ENCODE data around the gene CCL2. TPM values are rescaled to one million over a fixed set of nuclear protein-coding genes. Genes with fewer than 3 reads are reported as not detected.

The CCL2 gene
- total and polyA plus RNA-seq, 2 of the 8 experiments (the other 6 are each of a cell fraction or from before 2014, with no cell fraction given): 3.0 to 3.7 TPM

GRCh38 chr17:34228781-34229180, 26.3 kb upstream of the CCL2 start:
- H3K9me3 ChIP-seq (ENCODE audit: insufficient read depth in 2 of 2, low read depth in 1 of 2, low read length in 1 of 2): peaks cover 4 to 7% of the 10 kb centered on the region in 2 experiments; a peak in 2 of 4 replicates
- H4K91ac ChIP-seq (replicated peaks; ENCODE audit: insufficient read length, low read length): no peak overlapping the region
- no peak overlapping the region for H3K23ac ChIP-seq (ENCODE audit: insufficient read length)
- H2AK5ac ChIP-seq (ENCODE audit: low read depth, low read length): no peak overlapping the region
- H4K20me1 ChIP-seq (replicated peaks in 1 of 2; ENCODE audit: control insufficient read depth in 1 of 2, insufficient read depth in 2 of 2, low read length in 2 of 2): no peaks in the 10 kb centered on the region
- H2BK15ac ChIP-seq (ENCODE audit: low read length): no peak overlapping the region
- TF ChIP-seq CHD1 (IDR thresholded peaks at IDR 0.05; ENCODE audit: low read depth, low read length) (no peak), CBX8 (IDR thresholded peaks at IDR 0.05; ENCODE audit: borderline replicate concordance, low read depth, low read length) (no peak)
- H3K36me3 ChIP-seq (ENCODE audit: control insufficient read depth in 2 of 4, insufficient read depth in 4 of 4, low read length in 3 of 4): no peaks in the 10 kb centered on the region
- no peak overlapping the region for H3K56ac ChIP-seq (replicated peaks; ENCODE audit: insufficient read length, low read depth, low read length)
- no peak overlapping the region for H4K5ac ChIP-seq (ENCODE audit: insufficient read length, low read depth, low read length)
- H3K4me1 ChIP-seq (replicated peaks in 1 of 4; ENCODE audit: control insufficient read depth in 3 of 4, insufficient read depth in 4 of 4, low read length in 3 of 4): peaks cover 0 to 5% (median 0%) of the 10 kb centered on the region in 4 experiments; a peak in 1 of 7 replicates
- no peak overlapping the region for H3K4me3 ChIP-seq (ENCODE audit: extremely low read depth in 1 of 4, insufficient read depth in 2 of 4, low read depth in 3 of 4, low read length in 4 of 4)
- no peak overlapping the region for H3K4me2 ChIP-seq (ENCODE audit: insufficient read depth in 1 of 2, low read depth in 2 of 2, low read length in 2 of 2)
- no peak overlapping the region for H3K9ac ChIP-seq (replicated peaks in 1 of 4; ENCODE audit: extremely low read depth in 1 of 4, low read depth in 3 of 4, low read length in 3 of 4)
- CTCF ChIA-PET (ENCODE audit: partially characterized antibody): interaction anchor here (2.0 kb wide), 1 partner anchor 28 kb away, joined by 8 read pairs; no protein-coding TSS in a partner anchor
- H3K18ac ChIP-seq (ENCODE audit: extremely low read depth, low read length): no peak overlapping the region
- H2BK120ac ChIP-seq (replicated peaks; ENCODE audit: low read depth, low read length): no peak overlapping the region
- H3K27me3 ChIP-seq (replicated peaks in 1 of 4; ENCODE audit: control insufficient read depth in 3 of 4, extremely low read depth in 1 of 4, insufficient read depth in 3 of 4, low read length in 3 of 4): no peaks in the 10 kb centered on the region
- 87% methylated on average over 4 of the region's 4 CpGs; no CpG with 5 or more reads in 1 of the 2 experiments for WGBS, 2 experiments (ENCODE audit: extremely low coverage in 1 of 2, insufficient coverage in 1 of 2, insufficient read length in 1 of 2, insufficient replicate concordance in 2 of 2, low coverage in 1 of 2, low lambda C conversion rate in 2 of 2, missing lambda C conversion rate in 1 of 2)
- FAIRE-seq (no peak), DNase-seq (ENCODE audit: low read depth in 1 of 2, low spot score in 2 of 2) (no peak)
- no peaks in the 10 kb centered on the region for H3K79me2 ChIP-seq (ENCODE audit: control insufficient read depth in 1 of 2, insufficient read depth in 2 of 2, low read length in 2 of 2)
- no peak overlapping the region for H3K27ac ChIP-seq (ENCODE audit: low read depth, low read length)
- H2BK12ac ChIP-seq (ENCODE audit: low read depth, low read length): no peak overlapping the region
- H3K79me1 ChIP-seq (ENCODE audit: low read depth, low read length): no peaks in the 10 kb centered on the region
- no peak overlapping the region for H2BK20ac ChIP-seq (ENCODE audit: low read length)
- no peak overlapping the region for H2AFZ ChIP-seq (ENCODE audit: low read length)
- H2BK5ac ChIP-seq (ENCODE audit: low read depth, low read length): no peak overlapping the region
- POLR2A ChIA-PET (ENCODE audit: partially characterized antibody): no interaction called here
- H4K8ac ChIP-seq (ENCODE audit: extremely low read depth, insufficient read depth, low read length): no peak overlapping the region
- no peak overlapping the region for H3K14ac ChIP-seq (ENCODE audit: insufficient read length)
- H3K23me2 ChIP-seq (ENCODE audit: low read depth, low read length): no peaks in the 10 kb centered on the region
- no peak overlapping the region for H3K4ac ChIP-seq (replicated peaks; ENCODE audit: insufficient read length, low read depth, low read length)
